GM13977 (cell line): ENCODE measurements around the gene TAF4.
"Not testable (repeated sequence)": the region's sequence is repeated elsewhere in the genome, so short reads cannot be mapped to it uniquely, and the experiment has no call there.

Experiments
- DNase-seq: peaks from one replicate; pipeline ENCODE4 v3.0.0; 2012; ENCODE audit warnings: low spot score
- CTCF ChIP-seq: IDR thresholded peaks from 2 replicates; pipeline ENCODE4 v1.5.1; 2012; ENCODE audit warnings: mild to moderate bottlenecking, control low read depth; ENCODE audit not compliant: insufficient read depth; ENCODE audit errors: extremely low read depth, missing control alignments
- in situ Hi-C: fragments of 300-500 bp; cut with MboI; formaldehyde crosslinking; loops from one replicate; pipeline ENCODE4 v1.12.0; 2022; ENCODE audit warnings: low sequenced_read_pairs, low pct_unique_long_range_greater_than_20kb, mixed read lengths, inconsistent platforms; ENCODE audit not compliant: unreplicated experiment

TAF4 gene

GRCh38 chr20:62088258-62089127, 22.8 kb upstream of the TAF4 start:
- no peak for TF ChIP-seq CTCF

GRCh38 chr20:62087632-62088031, 22.0 kb upstream of the TAF4 start:
- in situ Hi-C loops, result no loop called here
- no peak for DNase-seq
- TF ChIP-seq CTCF, result no peak

More at GRCh38 chr20:62088258-62089127, 22.8 kb upstream of the TAF4 start:
- in situ Hi-C loops, result no loop called here
- no peak for DNase-seq

- DNase-seq, result no peak
- in situ Hi-C loops, result no loop called here
- no peak for TF ChIP-seq CTCF
Observed at GRCh38 chr20:62087227-62087626, 21.5 kb upstream of the TAF4 start.

GRCh38 chr20:62085206-62085605, 19.5 kb upstream of the TAF4 start:
- DNase-seq, result no peak
- in situ Hi-C loops, result no loop called here
- no peak for TF ChIP-seq CTCF

GRCh38 chr20:62084224-62084623, 18.5 kb upstream of the TAF4 start:
- in situ Hi-C loops, DNase-seq: not testable (repeated sequence)

- in situ Hi-C loops, result no loop called here
- no peak for TF ChIP-seq CTCF
- DNase-seq, result no peak
Observed at GRCh38 chr20:62083312-62083711, 17.6 kb upstream of the TAF4 start.

- TF ChIP-seq CTCF, result no peak
- no peak for DNase-seq
- in situ Hi-C loops, result no loop called here
Observed at GRCh38 chr20:62080249-62080990, 14.7 kb upstream of the TAF4 start.
